Endothelial cell of umbilical vein (primary cell): ENCODE data around the gene LONRF3. TPM values are rescaled to one million over a fixed set of nuclear protein-coding genes. Genes with fewer than 3 reads are reported as not detected.

Experiments
- BruUV-seq: library from RNA; stranded (reverse); fragments of 400-500 nt; replicated peaks from 2 replicates; lab custom pipeline; 2021; lab: Mats Ljungman, UMichigan
- CTCF ChIA-PET: fragments of 300-600, 350-600 bp; sonication (Branson Sonifier 250); formaldehyde crosslinking; loops from one replicate; lab custom pipeline; 2021; ENCODE audit warnings: antibody characterized with exemption, inconsistent platforms; lab: Charles Lee
- POLR2A ChIA-PET: fragments of 300-600, 350-600 bp; sonication (Branson Sonifier 250); formaldehyde crosslinking; loops from one replicate; lab custom pipeline; 2021; ENCODE audit warnings: antibody characterized with exemption, inconsistent platforms; lab: Charles Lee
- DNase-seq: peaks from one replicate; pipeline ENCODE4 v3.0.0-alpha.2; 2011; ENCODE audit warnings: low read depth, low spot score
- FAIRE-seq: peaks from 2 replicates; lab custom pipeline; 2011; peaks lifted over from hg19 to GRCh38; lab: Jason Lieb, UNC
- H2AFZ ChIP-seq: 2 replicates; pipeline ENCODE4 v1.6.0; 2012; ENCODE audit warnings: low read depth, low read length, control low read depth, inconsistent platforms
- H3K27ac ChIP-seq: 2 replicates; pipeline ENCODE4 v1.5.1; 2011; ENCODE audit warnings: low read depth, mild to moderate bottlenecking, control low read depth, low read length, moderate library complexity; ENCODE audit not compliant: insufficient read depth
- H3K27me3 ChIP-seq, 2 experiments: 2 replicates each; pipeline versions ENCODE4 v1.6.0 to v1.6.1; 2011; ENCODE audit warnings: low read length in 2 of 2, mixed read lengths in 1 of 2; ENCODE audit not compliant: control insufficient read depth in 2 of 2, insufficient read depth in 2 of 2
- H3K36me3 ChIP-seq, 2 experiments: 2 replicates in 1 of 2; 3 replicates in 1 of 2; pipeline ENCODE4 v1.5.1; 2011; ENCODE audit warnings: low read length in 2 of 2, mild to moderate bottlenecking in 1 of 2, moderate library complexity in 1 of 2; ENCODE audit not compliant: control insufficient read depth in 2 of 2, insufficient read depth in 2 of 2; ENCODE audit errors: extremely low read depth in 1 of 2
- H3K4me1 ChIP-seq: 3 replicates; pipeline ENCODE4 v1.5.1; 2011; ENCODE audit warnings: mild to moderate bottlenecking, low read length; ENCODE audit not compliant: control insufficient read depth, insufficient read depth; ENCODE audit errors: extremely low read depth
- H3K4me2 ChIP-seq: 2 replicates; pipeline ENCODE4 v1.6.1; 2011; ENCODE audit warnings: low read length, control low read depth, mixed read lengths; ENCODE audit not compliant: insufficient read depth
- H3K4me3 ChIP-seq, 3 experiments: fragments of 200-600 bp in 1 of 3; sonication (generic), shearing (Covaris generic) in 1 of 3; replicated peaks in 1 of 3; 2 replicates each; pipeline ENCODE4 v1.5.1; 2011 to 2016; ENCODE audit warnings: control low read depth in 3 of 3, low read length in 3 of 3, mild to moderate bottlenecking in 2 of 3, inconsistent platforms in 1 of 3, low read depth in 1 of 3, moderate library complexity in 1 of 3; ENCODE audit not compliant: insufficient read depth in 1 of 3
- H3K79me2 ChIP-seq: 2 replicates; pipeline ENCODE4 v1.6.0; 2012; ENCODE audit warnings: low read length, inconsistent platforms; ENCODE audit not compliant: control insufficient read depth, insufficient read depth
- H3K9ac ChIP-seq: replicated peaks from 2 replicates; pipeline ENCODE3; 2011; ENCODE audit warnings: low read length, control low read depth; ENCODE audit not compliant: insufficient read depth; ENCODE audit errors: extremely low read depth
- H3K9me1 ChIP-seq: replicated peaks from 3 replicates; pipeline ENCODE4 v1.6.0; 2011; ENCODE audit warnings: mild to moderate bottlenecking, low read length; ENCODE audit not compliant: control insufficient read depth, insufficient read depth; ENCODE audit errors: extremely low read depth
- H3K9me3 ChIP-seq: replicated peaks from 2 replicates; pipeline ENCODE4 v1.5.1; 2012; ENCODE audit warnings: low read length, inconsistent platforms; ENCODE audit not compliant: control insufficient read depth, insufficient read depth
- H4K20me1 ChIP-seq: replicated peaks from 2 replicates; pipeline ENCODE3; 2011; ENCODE audit warnings: mild to moderate bottlenecking, low read length; ENCODE audit not compliant: control insufficient read depth, insufficient read depth; ENCODE audit errors: extremely low read depth
- EZH2 ChIP-seq: IDR thresholded peaks from 2 replicates; pipeline ENCODE4 v1.6.1; 2012; ENCODE audit warnings: borderline replicate concordance, low read depth, mild to moderate bottlenecking, moderate library complexity, low read length, inconsistent platforms; ENCODE audit not compliant: severe bottlenecking
- FOS ChIP-seq: IDR thresholded peaks from 2 replicates; pipeline ENCODE4 v1.6.1; 2011; ENCODE audit warnings: mild to moderate bottlenecking, low read length, moderate library complexity, borderline replicate concordance; ENCODE audit not compliant: insufficient read depth
- GATA2 ChIP-seq: IDR thresholded peaks from 2 replicates; pipeline ENCODE4 v1.7.0; 2011; ENCODE audit warnings: low read depth, mild to moderate bottlenecking, moderate library complexity, mixed read lengths, low read length; ENCODE audit not compliant: insufficient read length, insufficient read depth
- JUN ChIP-seq: IDR thresholded peaks from 2 replicates; pipeline ENCODE4 v1.6.1; 2011; ENCODE audit warnings: borderline replicate concordance, low read depth; ENCODE audit not compliant: insufficient read length, insufficient read depth
- MAX ChIP-seq: IDR thresholded peaks from 2 replicates; pipeline ENCODE4 v1.6.1; 2011; ENCODE audit not compliant: insufficient read depth, insufficient read length
- MYC ChIP-seq: IDR thresholded peaks from one replicate; pipeline ENCODE4 v1.6.1; 2011; ENCODE audit warnings: mild to moderate bottlenecking, low read depth, low read length
- POLR2A ChIP-seq: IDR thresholded peaks from 2 replicates; pipeline ENCODE4 v1.6.1; 2012; ENCODE audit warnings: low read depth, mild to moderate bottlenecking, control low read depth, low read length
- POLR2AphosphoS5 ChIP-seq: IDR thresholded peaks from 2 replicates; pipeline ENCODE4 v1.6.1; 2012; ENCODE audit warnings: low read depth, mild to moderate bottlenecking, control low read depth, low read length, moderate library complexity; ENCODE audit not compliant: insufficient read depth
- dilution Hi-C: fragments of 300-500 bp; cut with MboI; formaldehyde crosslinking; loops from one replicate; pipeline ENCODE4 v1.15.0; 2019; ENCODE audit warnings: low sequenced_read_pairs; ENCODE audit not compliant: extremely low pct_ligation_motif_present
- intact Hi-C: fragments of 100-400 bp; cut with micrococcal nuclease; formaldehyde crosslinking; loops from one replicate; pipeline ENCODE4 v1.10.0; 2022
- polyA plus RNA-seq, 4 experiments: library from polyadenylated mRNA; depleted of rRNA in 3 of 4; stranded (reverse) in 3 of 4; unstranded in 1 of 4; fragments of >200 nt; gene quantifications; 2 replicates each; pipeline versions ENCODE4 v1.2.1 to v1.2.3, GENCODE V29; 2011 to 2012; ENCODE audit warnings: missing spikeins in 1 of 4
- total RNA-seq: library from RNA; stranded (reverse); gene quantifications from 2 replicates; pipeline ENCODE4 v1.2.3, GENCODE V29; 2021
- TF ChIP-seq, protein P1 (sequence below), 2 donors: IDR thresholded peaks; 1 replicate in 1 of 2; 2 replicates in 1 of 2; pipeline ENCODE4 v1.5.1; 2011; ENCODE audit warnings: low read length in 2 of 2, mild to moderate bottlenecking in 2 of 2, moderate library complexity in 2 of 2, control low read depth in 1 of 2, inconsistent platforms in 1 of 2, low read depth in 1 of 2; ENCODE audit not compliant: insufficient read depth in 1 of 2; ENCODE audit errors: extremely low read depth in 1 of 2

Gene LONRF3
- total and polyA plus RNA-seq, 2 donors (not counting 3 experiments of a cell fraction or from before 2014, with no cell fraction given): 4.4 to 13.3 TPM

DNA sequence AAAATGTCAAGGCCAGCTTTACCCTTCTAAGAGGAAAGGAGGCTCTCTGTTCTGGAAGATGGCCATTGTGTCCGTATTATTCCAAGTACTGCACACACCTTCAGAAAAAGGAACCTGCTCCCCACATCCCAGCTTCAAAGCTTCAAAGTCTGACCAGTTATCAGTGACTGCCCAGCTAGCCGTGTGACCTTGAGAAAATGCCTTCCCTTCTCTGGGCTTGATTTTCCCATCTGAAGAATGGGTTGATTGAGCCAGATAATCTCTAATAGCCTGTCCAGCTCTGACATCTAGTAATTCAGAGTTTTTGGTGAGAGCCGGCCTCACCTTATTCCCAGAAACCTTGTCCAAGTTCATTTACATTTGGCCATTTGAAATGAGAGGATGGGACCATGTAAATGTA lies 3.0 kb downstream of the LONRF3 start:
- FAIRE-seq (no peak), DNase-seq (no peak)
- TSS peak; percentile 4 for BruUV-seq
- ChIA-PET POLR2A (no interaction called here), CTCF (no interaction called here)
- Histone ChIP-seq H2AFZ (no peak overlapping the region), H3K27me3 (peaks cover 11 to 19% of the 10 kb centered on the region in 2 experiments), H3K4me3 (no peak overlapping the region), H3K4me1 (peaks cover 17% of the 10 kb centered on the region), H3K9me1 (no peaks in the 10 kb centered on the region), H3K79me2 (no peaks in the 10 kb centered on the region), H3K9ac (no peak overlapping the region), H3K27ac (no peak overlapping the region), H3K9me3 (no peaks in the 10 kb centered on the region), H3K4me2 (no peak overlapping the region), H4K20me1 (no peaks in the 10 kb centered on the region), H3K36me3 (no peaks in the 10 kb centered on the region)
- intact Hi-C loops (loop anchor here (2.0 kb wide), 1 partner anchor 23 kb away; no protein-coding TSS in a partner anchor), dilution Hi-C loops (no loop called here)
- TF ChIP-seq JUN (no peak), MYC (no peak), MAX (no peak), GATA2 (no peak), POLR2AphosphoS5 (no peak), EZH2 (no peak), FOS (no peak), POLR2A (no peak)
- TF ChIP-seq, protein P1, sequence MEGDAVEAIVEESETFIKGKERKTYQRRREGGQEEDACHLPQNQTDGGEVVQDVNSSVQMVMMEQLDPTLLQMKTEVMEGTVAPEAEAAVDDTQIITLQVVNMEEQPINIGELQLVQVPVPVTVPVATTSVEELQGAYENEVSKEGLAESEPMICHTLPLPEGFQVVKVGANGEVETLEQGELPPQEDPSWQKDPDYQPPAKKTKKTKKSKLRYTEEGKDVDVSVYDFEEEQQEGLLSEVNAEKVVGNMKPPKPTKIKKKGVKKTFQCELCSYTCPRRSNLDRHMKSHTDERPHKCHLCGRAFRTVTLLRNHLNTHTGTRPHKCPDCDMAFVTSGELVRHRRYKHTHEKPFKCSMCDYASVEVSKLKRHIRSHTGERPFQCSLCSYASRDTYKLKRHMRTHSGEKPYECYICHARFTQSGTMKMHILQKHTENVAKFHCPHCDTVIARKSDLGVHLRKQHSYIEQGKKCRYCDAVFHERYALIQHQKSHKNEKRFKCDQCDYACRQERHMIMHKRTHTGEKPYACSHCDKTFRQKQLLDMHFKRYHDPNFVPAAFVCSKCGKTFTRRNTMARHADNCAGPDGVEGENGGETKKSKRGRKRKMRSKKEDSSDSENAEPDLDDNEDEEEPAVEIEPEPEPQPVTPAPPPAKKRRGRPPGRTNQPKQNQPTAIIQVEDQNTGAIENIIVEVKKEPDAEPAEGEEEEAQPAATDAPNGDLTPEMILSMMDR (IDR thresholded peaks at IDR 0.05; ENCODE audit: extremely low read depth in 1 of 2, insufficient read depth in 1 of 2, low read depth in 1 of 2, low read length in 2 of 2): no peak
